C1 segment of cervical spinal cord (tissue), 14 donors: ENCODE data around the gene APOL2.
A peak's percentile ranks its signal among the peaks of the same experiment; 100 is the strongest.
"Not testable (repeated sequence)": the region's sequence is repeated elsewhere in the genome, so short reads cannot be mapped to it uniquely, and the experiment has no call there.

Experiments used
- DNase-seq, 14 donors: peaks; one replicate each; lab custom pipeline; 2025; lab: John Stamatoyannopoulos, UW

Gene APOL2

GRCh38 chr22:36239401-36240171 lies at the start of gene APOL2:
Gene APOL2 (minus strand): TSS chr22:36239527. CDS start chr22:36233162, 6,365 bp downstream.
- DNase-seq = peak in 13 of 14 donors; percentile 42 to 94 (median 76)

GRCh38 chr22:36288571-36289405 lies 49.5 kb upstream of the APOL2 start:
- no peak for DNase-seq

- no peak for DNase-seq
Measured at GRCh38 chr22:36287881-36288515, 48.7 kb upstream of the APOL2 start.

GRCh38 chr22:36286096-36286957 lies 47.0 kb upstream of the APOL2 start:
- DNase-seq = peak in 12 of 14 donors; percentile 23 to 85 (median 40)

- peak in 1 of 14 donors; percentile 54 for DNase-seq
Measured at GRCh38 chr22:36285545-36285944, 46.2 kb upstream of the APOL2 start.

- no peak for DNase-seq
Measured at GRCh38 chr22:36285017-36285416, 45.7 kb upstream of the APOL2 start.

GRCh38 chr22:36284171-36284571 lies 44.8 kb upstream of the APOL2 start:
- DNase-seq = no peak

GRCh38 chr22:36282328-36282831 lies 43.1 kb upstream of the APOL2 start:
- DNase-seq = no peak

- DNase-seq = no peak
Measured at GRCh38 chr22:36281781-36282327, 42.5 kb upstream of the APOL2 start.

GRCh38 chr22:36280379-36280778 lies 41.1 kb upstream of the APOL2 start:
- DNase-seq = no peak

- DNase-seq = no peak
Measured at GRCh38 chr22:36279219-36279666, 39.9 kb upstream of the APOL2 start.

GRCh38 chr22:36277482-36278291 lies 38.4 kb upstream of the APOL2 start:
- peak in 10 of 14 donors; percentile 5 to 42 (median 17) for DNase-seq

- DNase-seq = no peak
Measured at GRCh38 chr22:36274531-36274930, 35.2 kb upstream of the APOL2 start.

GRCh38 chr22:36271951-36272350 lies 32.6 kb upstream of the APOL2 start:
- not testable (repeated sequence) for DNase-seq

- DNase-seq = not testable (repeated sequence)
Measured at GRCh38 chr22:36271231-36271630, 31.9 kb upstream of the APOL2 start.

- DNase-seq = no peak
Measured at GRCh38 chr22:36267896-36268485, 28.7 kb upstream of the APOL2 start.

- DNase-seq = no peak
Measured at GRCh38 chr22:36267058-36267457, 27.7 kb upstream of the APOL2 start.

- DNase-seq = not testable (repeated sequence)
Measured at GRCh38 chr22:36263886-36264664, 24.7 kb upstream of the APOL2 start.
